ENCODE data around the gene SYNE1.
"Not testable (repeated sequence)": the region's sequence is repeated elsewhere in the genome, so short reads cannot be mapped to it uniquely, and the experiment has no call there.

SYNE1 gene

DNA sequence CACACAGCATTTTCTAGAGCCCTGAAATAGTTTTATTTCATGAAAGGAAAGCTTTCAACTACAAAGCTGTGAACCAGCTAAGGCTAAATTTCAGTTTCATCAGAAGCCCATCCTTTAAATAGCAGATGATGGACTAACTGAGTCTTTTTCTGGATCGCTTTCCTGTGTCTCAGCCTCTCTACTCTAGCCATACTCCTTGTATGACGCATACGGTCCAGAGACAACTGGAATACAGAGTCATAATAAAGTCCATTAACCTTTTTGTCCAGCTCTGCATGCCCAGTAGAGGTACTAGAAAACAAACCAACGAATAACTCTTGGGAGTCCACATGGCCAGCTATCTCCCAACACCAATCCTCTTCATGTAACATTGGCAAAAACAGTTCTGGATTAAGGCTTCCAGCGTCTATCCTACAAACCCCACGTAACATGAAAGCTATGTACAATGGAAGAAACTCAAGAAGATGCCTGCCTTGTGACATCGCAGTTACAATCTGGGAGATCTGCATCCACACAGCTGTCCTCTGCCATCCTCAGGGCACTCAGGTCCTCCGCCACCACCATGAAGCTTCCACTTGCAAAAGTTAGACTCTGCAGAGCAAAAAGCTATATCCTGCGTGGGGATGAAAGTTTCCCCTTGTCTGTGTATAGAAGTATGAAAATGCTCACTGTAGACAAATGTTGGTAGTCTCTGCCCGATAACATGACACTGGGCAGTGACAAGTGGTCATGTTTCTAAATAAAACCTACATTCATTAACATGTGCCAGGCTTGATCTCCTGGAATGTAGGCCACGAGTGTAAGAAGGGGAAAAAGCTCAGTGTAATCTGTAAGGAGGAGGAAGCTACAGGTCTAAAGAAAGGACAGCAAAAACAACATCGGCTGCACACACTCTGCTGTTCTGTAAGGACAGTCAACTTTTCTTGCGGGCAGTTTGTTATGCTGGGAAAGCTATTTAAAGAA is 469.2 kb downstream of the SYNE1 start:
- no peak for DNase-seq

- DNase-seq = no peak
These were observed 470.3 kb downstream of the SYNE1 start for GRCh38 chr6:152166897-152167296.

DNA sequence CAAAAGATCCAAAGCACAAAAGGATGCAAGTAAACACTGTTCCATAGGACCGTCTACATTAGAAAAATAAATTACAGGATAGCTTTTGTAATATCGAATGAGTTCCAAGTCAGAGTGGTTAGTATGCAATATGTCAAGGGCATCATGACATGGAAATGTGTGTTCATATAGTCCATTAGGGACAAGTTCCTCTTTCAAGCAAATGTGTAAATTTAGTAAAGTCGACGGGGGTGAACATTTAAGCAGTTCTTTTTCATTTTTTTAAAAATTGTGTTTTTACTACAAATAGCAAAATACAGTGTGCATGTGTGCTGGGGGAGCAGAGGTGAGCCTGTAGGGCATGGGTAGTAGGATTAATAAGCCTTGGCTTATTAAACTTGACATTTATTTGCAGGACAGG is 470.7 kb downstream of the SYNE1 start:
- no peak for DNase-seq

- DNase-seq = no peak
These were observed 472.2 kb downstream of the SYNE1 start for GRCh38 chr6:152164957-152165356.

DNA sequence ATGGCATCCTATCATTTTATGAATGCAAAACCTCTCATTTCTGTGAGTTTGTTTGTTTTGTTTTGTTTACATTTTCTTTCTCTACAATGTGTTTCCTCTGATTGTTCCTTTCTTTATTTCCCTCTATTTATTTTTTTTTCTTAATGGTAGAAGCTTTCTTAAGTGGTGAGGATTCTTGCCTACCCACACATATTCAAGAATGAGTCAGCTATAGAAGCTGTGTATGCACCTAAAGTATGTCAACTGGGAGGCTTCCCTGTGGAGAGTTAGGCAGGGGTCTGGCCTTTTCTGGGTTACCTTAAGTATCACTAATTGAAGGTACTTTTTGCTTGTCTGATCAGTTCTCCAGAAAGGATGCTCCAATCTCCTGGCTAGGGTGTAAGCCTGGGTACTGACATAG is 475.7 kb downstream of the SYNE1 start:
- DNase-seq = no peak

- DNase-seq = no peak
These were observed 476.8 kb downstream of the SYNE1 start for GRCh38 chr6:152160346-152160745.

DNA sequence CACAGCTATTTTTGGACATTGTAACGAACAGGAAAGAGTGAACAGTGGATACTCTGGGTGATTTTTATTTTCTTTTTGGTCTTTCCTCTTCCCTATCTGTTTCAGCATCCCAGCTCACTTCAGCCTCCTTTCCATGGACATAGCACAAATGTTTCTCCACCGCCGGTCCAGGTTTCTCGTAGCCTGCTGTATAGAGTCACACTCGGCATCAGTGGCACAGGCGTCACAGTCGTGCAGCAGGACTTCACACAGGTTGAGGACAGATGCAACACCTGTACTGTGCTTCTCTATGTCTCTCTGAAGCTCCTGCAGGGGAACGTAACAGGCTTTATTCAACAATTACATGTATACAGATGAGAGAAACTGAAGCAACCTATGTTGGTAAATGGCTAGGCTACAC is 481.4 kb downstream of the SYNE1 start:
- no peak for DNase-seq

DNA sequence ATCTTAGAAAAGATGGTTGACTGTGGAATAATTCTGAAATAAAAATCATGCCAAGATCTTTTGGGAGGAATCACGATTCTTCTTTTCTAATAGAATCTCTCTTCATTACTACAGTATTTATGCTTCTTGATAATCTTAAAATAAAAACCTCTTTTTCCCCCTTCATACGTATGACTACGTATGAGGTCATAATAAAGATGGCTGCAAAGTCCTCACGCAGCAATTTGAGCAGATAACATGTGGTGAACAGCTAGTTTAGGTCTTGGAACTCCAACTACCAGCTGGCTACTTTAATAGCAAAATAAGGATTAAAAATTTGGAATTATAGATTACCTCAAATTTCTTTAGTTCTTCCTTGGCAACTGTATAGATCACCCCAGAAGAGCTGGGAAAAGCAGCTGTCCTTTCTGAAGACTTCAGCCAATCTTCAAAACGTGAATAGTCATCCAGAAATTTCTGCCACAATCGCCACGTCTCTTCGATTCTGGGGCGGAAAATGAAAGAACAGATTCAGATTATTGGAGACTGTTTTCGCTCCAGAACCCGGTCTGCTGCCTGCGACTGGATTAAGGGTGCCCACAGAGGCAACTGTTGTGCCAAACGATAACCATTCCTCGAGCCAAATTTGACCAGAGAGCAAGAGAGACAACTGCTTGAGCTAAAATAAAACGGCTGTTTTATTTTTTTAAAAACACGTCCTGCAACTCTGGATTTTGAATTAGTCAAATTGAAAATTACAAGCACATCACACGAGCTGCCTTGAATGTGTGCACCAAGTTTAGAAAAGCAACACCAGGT is 482.4 kb downstream of the SYNE1 start:
- DNase-seq = no peak

- no peak for DNase-seq
These were observed 485.2 kb downstream of the SYNE1 start for GRCh38 chr6:152151920-152152319.

DNA sequence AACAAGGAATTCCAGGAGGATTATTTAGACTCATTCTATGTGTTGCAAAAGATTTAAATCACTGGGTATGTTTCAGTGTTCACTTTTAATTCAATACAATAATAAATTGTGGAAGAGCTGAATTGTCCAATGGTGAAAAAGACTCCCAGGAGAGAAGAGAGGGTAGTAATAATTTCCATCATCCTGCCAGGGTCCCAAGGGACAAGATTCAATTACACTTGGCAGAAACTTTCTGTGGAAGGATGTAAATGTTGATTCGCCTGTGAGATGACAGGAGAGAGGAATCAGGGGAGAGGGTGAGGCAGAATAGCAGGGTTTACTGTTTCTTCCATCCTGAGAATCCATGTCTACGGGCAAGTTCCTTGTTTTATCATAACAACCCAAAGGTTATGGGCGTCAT is 487.0 kb downstream of the SYNE1 start:
- no peak for DNase-seq

DNA sequence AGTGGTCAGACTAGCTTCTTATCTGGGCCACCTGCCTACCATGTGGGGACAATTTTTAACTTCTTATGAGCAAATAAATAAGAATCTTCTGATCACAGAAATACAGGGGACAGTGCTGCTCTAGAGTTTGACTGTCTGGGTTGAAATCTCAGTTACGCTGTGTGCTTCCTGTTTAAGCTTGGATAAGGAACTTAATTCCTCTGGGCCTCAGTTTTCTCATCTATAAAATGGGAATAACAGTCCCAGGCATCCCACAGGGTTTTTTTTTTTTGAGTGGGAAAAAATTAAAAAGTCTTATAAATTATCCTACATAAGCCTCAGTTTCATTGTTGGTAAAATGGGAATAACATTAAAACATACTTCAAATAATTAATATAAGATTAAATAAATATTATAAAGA is 488.8 kb downstream of the SYNE1 start:
- no peak for DNase-seq

GRCh38 chr6:152147269-152147668 is 489.9 kb downstream of the SYNE1 start:
- DNase-seq = no peak

GRCh38 chr6:152146385-152146784 is 490.8 kb downstream of the SYNE1 start:
- no peak for DNase-seq

DNA sequence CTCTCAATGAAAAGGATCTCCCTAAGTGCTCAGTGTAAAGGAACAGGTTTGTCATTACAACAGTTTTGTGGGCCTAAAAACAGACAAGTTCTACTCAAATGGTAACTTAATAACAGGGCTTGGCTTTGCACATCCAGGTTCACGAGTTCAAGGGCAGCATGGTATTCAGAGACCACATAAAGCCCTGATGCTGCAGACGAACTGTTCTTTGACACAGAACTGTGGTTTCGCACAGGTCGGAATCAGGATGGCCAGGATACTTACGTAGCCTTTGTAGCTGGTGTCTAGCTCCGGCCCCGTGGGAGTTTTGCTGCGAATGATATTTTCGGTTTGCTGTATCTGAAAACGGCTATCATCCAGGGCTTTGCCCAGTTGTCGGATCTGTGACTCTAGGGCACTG is 493.8 kb downstream of the SYNE1 start:
- no peak for DNase-seq

DNA sequence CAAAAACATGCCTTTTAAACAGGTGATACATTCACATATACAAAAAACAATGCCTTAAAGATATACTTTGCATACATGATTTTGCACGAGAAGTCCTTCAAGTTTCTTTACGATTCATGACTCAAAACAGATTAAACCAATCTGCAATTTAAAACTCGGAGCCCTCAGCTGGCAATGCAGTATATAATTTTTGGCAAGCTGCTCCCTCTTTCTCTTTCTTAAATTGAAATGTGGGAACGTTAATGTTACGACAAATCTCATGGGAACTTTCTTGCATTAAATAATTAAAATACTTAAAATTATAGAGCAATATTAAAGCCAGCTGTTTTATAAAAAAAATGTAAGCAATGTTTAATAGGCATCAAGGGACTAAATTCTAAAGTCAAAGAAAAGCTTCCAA is 495.1 kb downstream of the SYNE1 start:
- no peak for DNase-seq

DNA sequence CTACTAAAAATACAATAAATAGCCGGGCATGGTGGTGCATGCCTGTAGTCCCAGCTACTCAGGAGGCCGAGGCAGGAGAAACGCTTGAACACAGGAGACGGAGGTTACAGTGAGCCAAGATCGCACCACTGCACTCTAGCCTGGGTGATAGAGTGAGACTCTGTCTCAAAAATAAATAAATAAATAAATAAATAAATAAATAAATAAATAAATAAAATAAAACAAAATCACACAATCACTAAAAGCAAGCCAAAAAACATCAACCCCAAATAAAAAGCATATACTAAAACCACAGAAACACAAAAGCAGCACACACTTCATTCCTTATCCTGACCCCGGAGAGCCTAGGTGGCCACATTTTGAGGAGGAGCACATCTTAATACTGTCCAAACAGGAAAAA is 498.8 kb downstream of the SYNE1 start:
- not testable (repeated sequence) for DNase-seq

GRCh38 chr6:152136449-152136825 is 500.7 kb downstream of the SYNE1 start:
- no peak for DNase-seq

DNA sequence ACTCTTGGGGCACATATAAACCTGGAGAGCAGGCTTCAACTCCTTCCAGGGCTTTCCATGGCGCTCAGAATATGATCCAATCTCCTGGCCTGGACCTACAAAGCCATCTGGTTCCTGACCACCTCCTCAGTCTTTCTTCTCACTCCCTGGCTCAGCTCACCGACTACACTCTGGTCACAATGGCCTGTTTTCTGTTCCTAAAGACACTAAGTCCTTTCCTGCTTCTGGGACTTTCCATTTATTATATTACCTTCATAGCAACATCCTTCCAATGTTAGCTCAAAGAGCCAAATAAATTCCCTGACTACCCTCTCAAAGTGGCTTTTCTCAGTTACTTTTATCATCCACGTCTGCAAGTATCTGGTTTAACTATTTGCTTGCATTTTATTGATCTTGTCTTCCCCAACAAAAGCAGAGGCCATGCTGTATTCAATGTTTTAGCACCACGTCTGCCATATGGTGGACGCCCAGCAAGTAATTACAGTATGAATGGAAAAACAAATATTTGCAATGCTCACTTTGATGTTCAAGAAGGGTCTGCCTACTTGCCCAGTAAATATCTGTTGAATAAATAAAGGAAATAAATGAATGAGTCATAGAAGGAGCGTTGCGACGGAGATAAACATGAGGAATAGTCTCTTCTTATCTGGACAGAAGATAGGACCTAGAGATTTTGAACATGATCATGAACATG is 501.3 kb downstream of the SYNE1 start:
- no peak for DNase-seq

DNA sequence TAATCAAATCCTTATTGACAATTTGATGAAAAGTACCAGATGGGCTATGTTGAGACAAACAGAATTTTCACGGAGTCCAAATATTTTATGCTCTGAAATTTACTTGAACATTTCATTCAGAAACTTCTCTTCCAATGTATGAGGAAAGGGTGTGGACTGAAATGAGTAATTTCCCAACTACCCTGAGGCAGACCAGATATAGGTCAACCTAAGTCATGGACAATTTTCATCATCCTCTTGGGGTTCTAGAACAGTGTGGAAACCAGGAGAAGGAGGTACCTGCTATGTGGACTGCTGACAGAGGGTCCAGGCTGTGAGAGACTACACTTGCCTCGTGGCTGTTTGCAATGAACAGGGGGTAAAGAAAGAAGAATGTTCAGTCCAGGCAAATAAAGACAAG is 506.7 kb downstream of the SYNE1 start:
- DNase-seq = no peak

DNA sequence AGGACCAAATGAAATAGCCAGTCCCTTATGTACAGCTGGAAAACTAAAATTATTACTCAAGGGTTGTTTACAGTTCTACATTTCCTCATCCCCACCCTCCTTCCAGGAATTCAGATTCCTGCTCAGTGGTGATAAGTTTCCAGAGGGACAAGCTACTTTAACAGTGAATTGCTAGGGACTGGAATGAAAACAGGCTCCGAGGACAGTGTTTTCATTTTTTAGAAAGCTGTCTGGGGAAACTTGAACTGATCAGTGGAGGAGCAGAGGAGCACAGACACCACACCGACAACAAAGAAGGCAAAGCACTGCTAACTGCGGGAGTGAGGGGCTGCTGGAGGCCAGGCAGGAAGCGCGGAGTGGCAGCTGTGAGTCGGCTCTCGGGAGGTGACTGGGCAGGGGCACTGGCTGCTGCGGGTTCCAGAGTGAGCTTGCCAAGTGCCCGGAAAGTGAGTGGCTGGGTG is 507.4 kb downstream of the SYNE1 start:
- no peak for DNase-seq

DNA sequence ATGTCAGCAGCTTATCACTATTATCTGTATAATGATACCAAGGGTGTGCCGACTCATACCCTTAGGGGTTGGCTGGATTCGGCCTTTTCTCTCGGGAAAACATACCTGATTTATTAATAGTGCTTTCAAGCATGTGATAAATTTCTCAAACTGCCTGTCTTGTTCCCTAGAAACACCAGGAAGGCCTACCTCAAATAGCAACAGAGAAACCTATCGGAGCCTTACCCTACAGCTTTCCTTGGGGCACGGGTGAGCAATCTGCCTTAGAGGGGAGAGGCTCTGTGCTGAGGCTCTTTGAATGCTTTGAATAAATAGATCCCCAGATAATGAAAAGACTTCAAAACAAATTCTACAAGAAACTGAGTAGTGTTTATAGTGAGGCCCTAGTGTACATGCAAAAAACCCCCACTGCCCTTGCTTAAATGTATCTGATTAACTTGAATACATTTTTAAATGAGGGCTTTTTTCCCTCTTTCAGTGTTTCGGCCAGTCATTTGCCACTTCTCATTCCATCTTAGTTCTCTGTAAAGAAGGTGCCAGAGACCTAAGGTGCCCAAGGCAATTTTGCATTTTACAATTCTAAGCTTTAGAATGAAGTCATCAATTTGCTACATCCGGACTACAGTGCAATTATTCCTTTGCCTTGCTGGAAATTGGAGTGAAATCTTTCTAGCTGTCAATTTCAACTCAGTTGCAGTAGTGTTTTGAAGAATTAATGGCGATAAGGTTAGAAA is 509.6 kb downstream of the SYNE1 start:
- no peak for DNase-seq

GRCh38 chr6:152124429-152125074 is 512.6 kb downstream of the SYNE1 start:
- no peak for DNase-seq
